ENCODE data around the gene SULT1A2. TPM values are rescaled to one million over a fixed set of nuclear protein-coding genes. Genes with fewer than 3 reads are reported as not detected.
"Not testable (repeated sequence)": the region's sequence is repeated elsewhere in the genome, so short reads cannot be mapped to it uniquely, and the experiment has no call there.

The SULT1A2 gene
- total RNA-seq (2014; rRNA removed), result not detected in 2 replicates
- polyA plus RNA-seq (2012), result 0.09 TPM

DNA sequence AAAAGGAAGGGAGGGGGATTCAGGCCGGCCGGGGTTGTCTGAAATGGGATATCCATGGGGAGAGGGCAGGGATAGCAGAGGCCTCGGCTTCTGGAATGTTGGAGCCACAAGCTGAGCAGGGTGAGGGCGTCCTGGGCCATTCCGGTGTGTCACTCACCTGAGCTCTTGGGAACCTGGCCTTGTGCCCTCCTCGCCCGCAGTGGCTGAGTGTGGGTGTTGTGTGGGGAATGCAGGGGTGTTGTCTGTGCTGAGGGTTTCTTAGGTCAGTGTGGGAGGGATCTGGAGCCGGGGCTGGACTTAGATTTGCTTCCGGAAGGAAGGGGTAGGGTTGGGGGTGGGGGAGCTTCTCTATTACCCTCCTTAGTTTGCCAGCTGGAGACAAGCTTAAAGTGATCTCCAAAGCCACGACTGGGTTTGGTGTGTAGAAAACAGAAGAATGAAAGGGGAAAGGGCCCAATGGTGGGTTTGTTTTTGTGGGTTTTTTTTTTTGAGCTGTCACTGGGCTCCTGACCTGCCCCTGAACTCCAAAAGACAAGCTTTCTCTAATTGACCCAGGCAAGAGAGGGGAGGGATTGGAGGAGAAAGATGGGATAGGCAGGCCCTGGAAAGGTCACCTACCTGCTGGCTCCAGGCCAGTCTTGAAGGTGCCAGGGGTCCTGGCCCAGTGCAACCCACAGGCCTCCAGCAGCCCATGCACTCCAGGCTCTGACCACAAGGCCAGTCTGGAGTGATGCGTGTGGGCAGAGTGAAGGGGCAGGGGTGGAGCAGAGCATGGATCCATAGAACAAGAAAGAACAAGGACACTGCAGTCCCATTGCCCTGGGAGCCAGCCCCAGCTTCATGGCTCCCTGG is at the start of gene SULT1A2:
Gene SULT1A2, minus strand, starts transcription at position 211 of the 852 bp plus-strand sequence. CDS start 1,120 bp downstream, outside the sequence.
- no peak for DNase-seq (ENCODE audit: low read depth)

DNA sequence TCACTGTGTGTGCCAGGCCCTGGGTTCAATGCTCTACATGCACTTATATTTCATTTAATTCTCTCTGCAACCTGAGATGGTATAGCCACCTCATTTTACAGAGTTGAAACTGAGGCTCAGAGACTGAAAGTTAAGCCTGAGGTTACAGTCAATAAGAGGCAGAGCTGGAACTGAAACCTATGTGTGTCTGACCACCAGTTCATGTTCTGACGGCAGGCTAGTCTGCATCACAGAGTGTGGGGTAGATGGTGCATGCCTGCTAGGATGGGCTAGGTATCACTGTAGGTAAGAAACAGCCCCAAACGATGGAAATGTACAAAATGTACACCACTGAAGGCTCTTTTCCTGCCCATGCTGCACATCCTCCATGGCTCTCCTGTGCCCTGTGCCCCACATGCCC is 43.1 kb upstream of the SULT1A2 start:
- DNase-seq (ENCODE audit: low read depth), result not testable (repeated sequence)

DNA sequence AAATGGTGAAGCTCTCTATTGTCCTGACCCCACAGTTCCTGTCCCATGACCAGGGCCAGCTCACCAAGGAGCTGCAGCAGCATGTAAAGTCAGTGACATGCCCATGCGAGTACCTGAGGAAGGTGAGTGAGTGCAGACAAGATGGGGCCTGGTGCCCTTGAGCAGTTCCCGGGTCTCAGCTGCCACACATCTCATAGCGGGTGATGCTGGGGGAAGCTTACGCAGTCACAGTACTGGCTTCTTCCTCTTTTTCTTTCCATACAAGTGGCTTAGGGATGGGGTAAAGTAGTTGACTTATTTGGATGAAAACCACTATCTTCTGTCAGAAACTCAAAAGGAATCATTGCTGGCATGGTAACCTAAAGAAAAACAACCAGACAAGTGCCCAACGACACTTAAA is 41.5 kb upstream of the SULT1A2 start:
- DNase-seq (ENCODE audit: low read depth), result not testable (repeated sequence)

DNA sequence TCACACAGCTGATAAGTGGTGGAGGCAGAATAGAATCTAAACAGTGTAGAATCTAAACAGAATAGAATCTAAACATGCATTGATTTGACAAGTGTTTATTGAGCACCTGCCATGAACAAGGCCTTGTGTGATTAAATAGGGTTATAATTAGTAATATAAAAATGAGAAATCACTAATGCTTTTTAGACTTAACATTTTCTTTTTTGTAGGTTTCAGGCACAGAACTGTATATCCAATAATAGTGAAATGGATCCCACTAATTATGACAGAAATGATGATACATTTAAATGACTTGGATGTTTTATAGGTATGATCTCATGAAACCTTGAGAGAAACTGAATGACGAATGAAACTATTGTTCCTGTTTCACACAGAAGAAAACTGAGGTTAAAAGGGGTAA is 40.9 kb upstream of the SULT1A2 start, which contains the start of gene NPIPB8:
Gene NPIPB8, plus strand, starts transcription at position 301 of the 400 bp plus-strand sequence. CDS start 296 bp downstream, outside the sequence.
- DNase-seq (ENCODE audit: low read depth), result not testable (repeated sequence)

DNA sequence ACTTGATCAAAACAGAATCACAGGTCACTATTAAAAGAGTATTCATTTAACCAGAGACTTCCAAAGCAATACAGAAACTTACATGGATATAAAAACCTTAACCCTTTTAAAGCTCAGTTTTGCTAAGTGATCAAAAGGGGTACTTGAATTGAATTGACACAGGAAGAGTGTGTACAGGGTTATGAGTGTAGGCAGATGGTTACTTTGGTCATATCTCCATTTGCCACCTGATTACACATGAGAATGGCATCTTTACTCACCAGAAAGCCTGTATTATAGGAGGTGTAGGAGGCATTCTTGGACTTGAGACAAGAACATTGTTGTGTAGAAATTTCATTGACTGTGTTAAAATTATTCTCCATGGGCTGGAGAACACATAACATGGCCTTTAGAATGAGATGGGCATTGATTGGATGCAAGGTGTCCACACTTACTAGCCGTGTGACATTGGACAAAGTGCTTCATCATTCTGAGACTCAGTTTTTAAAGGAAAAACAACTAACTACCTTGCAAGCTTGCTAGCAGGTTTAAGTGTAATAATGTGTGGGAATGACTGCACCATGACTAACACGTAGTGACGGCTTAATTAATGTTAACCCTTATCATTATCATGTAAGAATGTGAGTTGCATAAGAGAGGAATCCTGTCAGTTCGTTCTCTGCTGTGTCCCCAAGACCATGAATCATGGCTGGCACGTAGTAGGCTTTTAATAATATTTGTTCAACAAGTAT is 39.4 kb upstream of the SULT1A2 start:
- DNase-seq (ENCODE audit: low read depth), result peak; percentile 48

DNA sequence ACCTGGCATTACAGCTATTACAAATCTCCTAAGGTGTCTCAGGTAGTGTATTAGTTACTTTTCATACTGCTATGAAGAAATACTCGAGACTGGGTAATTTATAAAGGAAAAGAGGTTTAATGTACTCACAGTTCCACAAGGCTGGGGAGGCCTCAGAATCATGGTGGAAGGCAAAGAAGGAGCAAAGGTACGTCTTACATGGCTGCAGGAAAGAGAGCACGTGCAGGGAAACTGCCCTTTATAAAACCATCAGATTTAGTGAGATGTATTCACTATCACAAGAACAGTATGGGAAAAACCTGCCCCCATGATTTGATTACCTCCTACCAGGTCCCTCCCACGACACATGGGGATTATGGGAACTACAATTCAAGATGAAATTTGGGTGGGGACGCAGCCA is 34.1 kb upstream of the SULT1A2 start:
- DNase-seq (ENCODE audit: low read depth), result not testable (repeated sequence)

DNA sequence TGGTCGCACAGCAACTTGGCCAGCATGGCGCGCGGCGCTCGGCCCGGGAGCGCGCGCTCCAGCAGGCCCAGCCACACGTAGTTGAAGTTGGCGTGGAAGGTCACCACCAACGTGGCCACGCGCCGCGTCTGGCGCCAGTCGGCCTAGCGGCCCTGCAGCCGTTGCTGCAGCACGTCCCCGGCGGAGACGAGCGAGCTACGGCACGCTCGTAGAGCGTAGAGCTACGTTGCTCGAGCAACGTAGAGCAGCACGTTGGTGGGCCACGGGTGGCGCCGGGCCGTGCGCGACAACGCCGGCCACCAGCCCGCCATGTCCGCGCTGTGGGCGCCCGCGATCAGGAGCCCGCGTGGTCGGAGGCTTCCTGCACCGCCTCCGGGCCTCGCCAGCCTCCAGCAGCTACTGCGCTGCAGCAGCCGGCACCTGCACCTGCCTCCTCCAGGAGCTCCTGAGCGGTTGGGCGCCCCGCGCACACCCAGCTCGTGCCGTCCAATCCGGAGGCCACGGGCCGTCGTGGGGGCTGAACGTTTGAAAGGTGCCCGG is 26.4 kb upstream of the SULT1A2 start:
- DNase-seq (ENCODE audit: low read depth), result no peak

DNA sequence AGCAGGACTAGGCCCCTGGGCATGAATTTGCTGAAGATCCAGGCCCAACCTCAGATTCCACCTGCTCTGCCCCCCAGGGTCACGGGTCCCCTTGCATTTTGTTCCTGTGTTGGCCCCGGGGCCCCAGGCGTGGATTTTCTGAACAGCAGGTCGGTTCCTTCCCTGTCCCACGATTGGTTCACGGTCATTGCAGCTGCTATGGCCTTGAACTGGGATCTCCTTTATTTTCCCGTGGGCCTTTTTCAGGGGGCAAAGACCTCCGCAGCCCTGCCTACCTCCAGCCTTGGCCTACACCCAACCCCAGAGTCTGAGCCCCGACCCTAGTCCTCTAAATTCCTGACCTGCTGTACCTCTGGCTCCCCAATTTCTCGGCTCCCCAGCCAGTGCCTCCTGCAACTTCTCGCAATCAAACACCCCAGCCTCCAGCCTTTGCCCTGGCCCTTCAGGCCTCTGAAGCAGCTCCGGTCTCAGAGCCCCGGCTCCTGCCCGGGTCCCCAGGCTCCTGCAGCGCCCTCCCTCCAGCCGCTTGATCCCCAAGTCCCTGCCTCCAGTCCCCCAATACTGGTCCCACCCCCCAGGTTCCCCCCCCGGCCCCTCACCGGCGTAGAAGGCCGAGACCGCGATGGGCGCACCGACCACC is 25.8 kb upstream of the SULT1A2 start:
- DNase-seq (ENCODE audit: low read depth), result not testable (repeated sequence)

DNA sequence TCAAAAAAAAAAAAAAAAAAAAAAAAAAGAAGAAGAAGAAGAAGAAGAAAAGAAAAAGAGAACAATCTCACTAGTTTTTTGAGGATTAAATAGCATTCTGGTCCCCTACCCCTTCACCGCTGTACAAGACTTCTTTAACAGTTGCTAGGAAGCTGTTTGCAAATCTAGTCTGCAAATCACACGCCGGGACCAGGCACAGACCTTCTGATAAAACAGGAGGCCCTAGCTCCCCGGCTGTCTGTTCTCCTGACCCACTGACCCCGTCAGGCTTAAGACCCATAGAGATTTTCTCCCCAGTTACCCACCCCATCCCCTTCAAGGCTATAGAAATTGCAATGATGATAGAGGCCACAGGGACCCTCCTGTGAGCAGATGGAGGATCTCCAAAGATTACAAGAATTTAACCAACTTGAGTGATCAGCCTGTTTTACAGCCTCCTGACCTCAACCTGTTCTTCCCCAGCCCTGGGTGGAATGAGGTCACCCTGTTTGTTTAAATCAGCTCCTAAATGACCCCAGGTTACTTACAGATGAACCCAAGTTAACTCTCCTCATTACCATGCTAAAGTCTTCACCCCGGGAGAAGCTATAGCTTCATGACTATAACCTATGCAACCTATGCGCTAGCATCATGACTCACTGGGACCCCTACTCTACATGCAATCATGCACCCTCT is 24.8 kb upstream of the SULT1A2 start:
- DNase-seq (ENCODE audit: low read depth), result no peak

DNA sequence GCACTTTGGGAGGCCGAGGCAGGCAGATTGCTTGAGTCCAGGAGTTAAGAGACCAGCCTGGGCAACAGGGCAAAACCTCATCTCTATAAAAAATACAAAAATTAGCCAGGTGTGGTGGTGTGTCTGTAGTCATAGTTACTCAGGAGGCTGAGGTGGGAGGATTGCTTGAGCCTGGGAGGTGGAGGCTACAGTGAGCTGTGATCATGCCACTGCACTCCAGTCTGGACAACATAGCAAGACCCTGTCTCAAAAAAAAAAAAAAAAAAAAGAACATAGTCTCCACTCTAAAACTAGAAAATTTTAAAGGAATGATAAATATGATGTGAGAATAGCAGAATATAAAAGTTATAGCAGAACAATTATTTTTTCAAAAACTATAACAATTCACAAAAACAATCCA is 23.5 kb upstream of the SULT1A2 start:
- DNase-seq (ENCODE audit: low read depth), result not testable (repeated sequence)

DNA sequence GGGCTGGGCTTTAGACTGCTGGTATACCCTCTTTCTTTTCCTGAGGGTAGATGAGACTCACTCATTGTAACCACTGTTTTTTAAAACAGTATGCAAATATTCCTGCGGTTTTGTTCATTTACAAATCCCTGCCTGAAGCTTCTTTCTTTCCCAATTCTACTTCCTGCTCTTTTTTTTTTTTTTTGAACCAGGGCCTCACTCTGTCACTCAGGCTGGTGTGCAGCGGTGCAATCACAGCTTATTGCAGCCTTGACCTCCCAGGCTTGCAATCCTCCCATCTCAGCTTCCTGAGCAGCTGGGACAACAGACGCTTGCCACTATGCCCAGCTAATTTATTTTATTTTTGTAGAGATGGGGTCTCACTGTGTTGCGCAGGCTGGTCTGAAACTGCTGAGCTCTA is 21.0 kb upstream of the SULT1A2 start:
- DNase-seq (ENCODE audit: low read depth), result no peak

DNA sequence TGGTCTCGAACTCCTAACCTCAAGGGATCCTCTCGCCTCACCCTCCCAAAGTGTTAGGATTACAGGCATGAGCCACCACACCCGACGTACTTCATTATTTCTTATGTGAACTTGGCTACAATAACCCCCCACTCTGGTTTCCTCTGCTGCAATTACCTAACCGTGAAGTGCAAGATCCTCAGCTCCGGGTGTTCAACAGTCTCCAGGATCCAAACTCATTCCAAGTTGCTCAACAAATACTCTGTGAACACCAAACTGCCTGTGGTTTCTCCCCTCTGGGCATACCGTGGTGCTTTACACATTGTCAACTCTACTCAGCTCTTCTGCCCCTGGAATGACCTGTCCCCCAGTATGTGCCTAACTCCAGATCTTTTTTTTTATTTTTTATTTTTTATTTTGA is 19.8 kb upstream of the SULT1A2 start:
- DNase-seq (ENCODE audit: low read depth), result no peak

DNA sequence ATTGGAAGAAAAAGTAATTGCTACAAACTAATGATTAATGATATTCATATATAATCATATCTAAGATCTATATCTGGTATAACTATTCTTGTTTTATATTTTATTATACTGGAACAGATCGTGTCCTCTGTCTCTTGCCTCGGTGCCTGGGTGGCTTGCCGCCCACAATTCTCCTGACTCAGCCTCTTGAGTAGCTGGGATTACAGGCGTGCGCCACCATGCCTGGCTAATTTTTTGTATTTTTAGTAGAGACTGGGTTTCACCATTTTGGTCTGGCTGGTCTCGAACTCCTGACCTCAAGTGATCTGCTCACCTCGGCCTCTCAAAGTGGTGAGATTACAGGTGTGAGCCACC is 19.4 kb upstream of the SULT1A2 start:
- DNase-seq (ENCODE audit: low read depth), result not testable (repeated sequence)

DNA sequence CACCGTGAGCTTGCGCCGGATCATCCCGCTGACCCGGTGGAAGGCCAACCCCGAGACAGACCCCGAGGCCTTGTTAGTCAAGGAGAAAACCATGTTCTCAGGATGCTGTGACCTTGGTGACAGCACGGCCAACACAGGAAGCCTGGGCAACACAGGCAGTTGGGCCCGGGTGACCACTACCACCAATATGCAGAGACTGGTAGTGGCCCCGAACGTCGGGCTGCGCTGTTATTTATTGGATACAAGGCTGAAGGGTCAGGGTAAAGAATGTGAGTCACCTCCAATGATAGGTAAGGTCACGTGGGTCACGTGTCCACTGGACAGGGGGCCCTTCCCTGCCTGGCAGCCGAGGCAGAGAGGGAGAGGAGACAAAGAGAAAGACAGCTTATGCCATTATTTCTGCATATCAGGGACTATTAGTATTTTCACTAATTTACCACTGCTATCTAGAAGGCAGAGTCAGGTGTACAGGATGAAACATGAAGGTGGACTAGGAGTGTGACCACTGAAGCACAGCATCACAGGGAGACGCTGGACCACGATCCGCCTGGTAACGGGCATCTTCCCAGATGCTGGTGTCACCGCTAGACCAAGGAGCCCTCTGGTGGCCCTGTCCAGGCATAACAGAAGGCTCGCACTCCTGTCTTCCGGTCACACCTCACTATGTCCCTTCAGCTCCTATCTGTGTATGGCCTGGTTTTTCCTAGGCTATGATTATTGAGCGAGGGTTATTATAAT is 18.8 kb upstream of the SULT1A2 start:
- DNase-seq (ENCODE audit: low read depth), result not testable (repeated sequence)

DNA sequence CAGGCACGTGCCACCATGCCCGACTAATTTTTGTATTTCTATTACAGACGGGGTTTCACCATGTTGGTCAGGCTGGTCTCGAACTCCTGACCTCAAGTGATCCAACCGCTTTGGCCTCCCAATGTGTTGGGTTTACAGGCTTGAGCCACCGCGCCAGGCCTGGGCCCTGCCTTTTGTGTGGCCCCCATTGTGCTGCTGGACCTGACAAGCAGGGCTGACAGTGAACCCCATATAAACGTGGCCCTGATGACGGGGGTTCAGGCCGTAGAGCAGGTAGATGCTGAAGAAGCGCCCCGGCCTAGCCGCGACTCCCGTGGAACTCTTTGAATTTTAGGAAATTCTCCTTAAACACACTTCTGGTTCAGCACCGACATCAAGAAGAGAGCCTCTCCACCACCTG is 17.7 kb upstream of the SULT1A2 start:
- DNase-seq (ENCODE audit: low read depth), result not testable (repeated sequence)

DNA sequence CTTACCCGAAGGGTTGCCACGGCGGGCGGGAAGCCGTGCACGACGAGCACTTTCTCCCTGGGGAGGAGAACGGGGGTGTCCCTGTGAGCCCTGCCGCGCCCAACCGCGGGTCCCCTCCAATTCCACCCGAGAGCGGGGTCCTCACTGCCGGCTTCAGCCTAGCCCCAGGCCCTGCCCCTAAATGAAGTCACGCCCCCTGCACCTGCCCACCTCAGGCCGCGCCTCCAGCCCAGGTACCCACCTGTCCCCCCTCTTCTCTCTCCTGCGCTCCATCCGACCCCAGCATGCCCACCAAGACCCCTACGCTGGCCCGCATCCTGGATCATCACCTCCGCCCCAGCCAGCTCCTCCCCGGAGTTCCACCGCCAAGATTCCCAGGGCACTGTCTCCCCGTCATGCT is 17.1 kb upstream of the SULT1A2 start:
- DNase-seq (ENCODE audit: low read depth), result not testable (repeated sequence)

DNA sequence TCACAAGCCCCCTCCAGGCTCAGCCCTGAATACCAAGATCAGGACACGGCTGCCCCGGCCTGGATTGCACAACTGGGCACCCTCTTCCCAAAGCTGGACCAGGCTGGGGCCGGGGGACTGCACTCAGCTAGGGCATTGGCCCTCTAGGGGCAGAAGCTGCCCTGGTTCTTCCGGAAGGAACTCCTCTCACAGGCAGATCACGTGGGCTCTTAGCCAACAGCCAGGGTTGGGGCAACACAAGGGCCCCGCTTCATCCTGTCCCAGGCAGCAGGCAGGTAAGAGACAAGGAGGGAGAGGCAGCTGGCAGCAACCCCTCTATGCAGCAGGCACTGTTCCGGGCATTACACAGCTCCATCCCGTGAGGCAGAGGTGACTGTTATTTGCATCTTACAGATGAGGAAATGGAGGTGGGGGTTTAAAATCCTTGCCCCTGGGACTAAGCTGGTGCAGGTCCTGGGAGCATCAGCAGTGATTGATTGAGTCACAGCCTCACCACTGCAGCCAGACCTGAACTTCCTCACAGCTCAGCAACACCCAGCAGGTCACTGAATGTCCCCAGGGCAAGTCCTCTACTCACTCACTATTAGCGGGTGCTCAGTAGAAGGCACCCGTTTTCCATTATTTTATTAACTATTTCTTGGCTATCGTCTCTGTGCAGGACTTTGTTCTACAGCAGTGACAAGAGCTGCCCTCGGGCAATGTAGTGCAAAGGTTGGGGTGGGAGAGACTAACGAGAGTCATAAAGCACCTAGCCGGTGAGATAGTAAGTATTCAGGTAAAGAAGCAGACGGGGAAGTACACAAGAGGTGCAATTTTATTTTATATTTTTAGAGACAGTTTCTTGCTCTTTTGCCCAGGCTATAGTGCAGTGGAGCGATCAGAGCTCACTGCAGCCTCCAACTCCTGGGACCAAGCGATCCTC is 15.8 kb upstream of the SULT1A2 start:
- DNase-seq (ENCODE audit: low read depth), result not testable (repeated sequence)

DNA sequence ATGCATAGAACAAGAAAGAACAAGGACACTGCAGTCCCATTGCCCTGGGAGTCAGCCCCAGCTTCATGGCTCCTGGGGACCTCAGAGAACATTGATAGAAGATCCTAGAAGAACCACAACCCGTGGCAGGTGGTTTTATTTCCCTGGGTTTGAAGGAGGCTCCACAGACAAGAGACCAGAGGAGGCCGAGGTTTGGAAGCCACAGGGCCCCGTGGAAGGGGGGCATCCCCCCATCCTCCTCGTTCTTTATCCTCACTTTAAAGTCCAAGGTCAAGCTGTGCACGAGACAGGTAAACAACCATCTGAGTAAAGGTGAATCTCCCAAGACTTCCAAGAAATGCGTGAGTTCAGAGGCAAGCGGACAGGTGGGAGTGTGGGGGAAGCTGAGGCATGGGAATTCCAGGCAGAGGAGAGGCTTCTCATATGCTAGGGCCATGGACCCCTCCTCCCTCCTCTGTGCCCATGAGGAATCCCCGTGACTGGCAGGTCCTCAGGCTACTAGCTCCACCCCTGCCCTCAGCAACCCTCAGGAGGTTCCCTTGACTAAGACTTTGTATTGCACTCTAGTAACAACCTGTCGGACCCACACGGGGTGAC is 13.8 kb upstream of the SULT1A2 start:
- no peak for DNase-seq (ENCODE audit: low read depth)

Measured in LHCN-M2 (cell line).